Body of pancreas (tissue), 4 donors: Measurements from ENCODE around the gene M1AP. TPM values are rescaled to one million over a fixed set of nuclear protein-coding genes. Genes with fewer than 3 reads are reported as not detected.

Source experiments
- ATAC-seq: fragments of 150-250 bp; one replicate; pipeline ENCODE4 v1.9.1; 2016
- DNase-seq, 4 donors: peaks; one replicate each; pipeline ENCODE4 v3.0.0-alpha.2; 2019
- H3K27ac ChIP-seq, 4 donors: fragments of 200-600 bp; sonication (generic); 1 replicate in 3 of 4; 2 replicates in 1 of 4; pipeline versions ENCODE4 v1.5.1 to v1.6.1; 2016 to 2019; ENCODE audit warnings: mild to moderate bottlenecking in 1 of 4, mixed read lengths in 1 of 4, moderate library complexity in 1 of 4
- H3K27me3 ChIP-seq, 2 donors: fragments of 200-600 bp; sonication (generic); one replicate each; pipeline ENCODE4 v1.6.0; 2016; ENCODE audit warnings: mild to moderate bottlenecking in 1 of 2
- H3K36me3 ChIP-seq, 2 donors: fragments of 200-600 bp; sonication (generic); replicated peaks in 1 of 2; 2 replicates each; pipeline ENCODE4 v1.5.1; 2016; ENCODE audit warnings: low read depth in 2 of 2; ENCODE audit not compliant: insufficient read depth in 1 of 2
- H3K4me1 ChIP-seq: fragments of 200-600 bp; sonication (generic); one replicate; pipeline ENCODE4 v1.6.0; 2016
- H3K4me3 ChIP-seq, 2 donors: fragments of 200-600 bp; sonication (generic); 1 replicate in 1 of 2; 2 replicates in 1 of 2; pipeline ENCODE4 v1.5.1; 2016 to 2019
- H3K9me3 ChIP-seq, 3 donors: fragments of 200-600 bp; sonication (generic); 1 replicate in 2 of 3; 2 replicates in 1 of 3; pipeline ENCODE4 v1.5.1; 2016
- CTCF ChIP-seq, 7 experiments: fragments of 450-650 bp in 4 of 7; fragments of 200-600 bp in 3 of 7; sonication (generic) in 3 of 7; IDR thresholded peaks; one replicate each; pipeline ENCODE4 v1.5.1; 2016 to 2019; ENCODE audit warnings: antibody characterized with exemption in 7 of 7
- POLR2A ChIP-seq, 3 donors: fragments of 450-650 bp; IDR thresholded peaks; one replicate each; pipeline ENCODE4 v1.6.1; 2016; ENCODE audit warnings: antibody characterized with exemption in 3 of 3, mild to moderate bottlenecking in 2 of 3
- WGBS, 2 donors: methylation state at CpG; one replicate each; pipeline ENCODE4 v1.1.5; 2017; 5-methylcytosine and 5-hydroxymethylcytosine counted together
- intact Hi-C: fragments of 100-400 bp; cut with DNase I; formaldehyde crosslinking; loops from one replicate; pipeline ENCODE4 v1.15.1; 2023
- total RNA-seq, 2 donors: library from RNA; depleted of rRNA; stranded (reverse); fragments of >200 nt; gene quantifications; one replicate each; pipeline ENCODE4 v1.1.0, GENCODE V29; 2016

The M1AP gene
- total RNA-seq, 2 donors from 2014 or later, result not detected

- no peaks in the 10 kb centered on the region for H3K9me3 ChIP-seq
- 64 to 70% methylated on average over 1 of the region's 1 CpG for WGBS, 2 donors
- no peak for ATAC-seq
- H3K4me1 ChIP-seq, result peaks cover under 1% of the 10 kb centered on the region
- H3K4me3 ChIP-seq, result no peak overlapping the region
- DNase-seq, result no peak
- TF ChIP-seq CTCF (IDR thresholded peaks at IDR 0.05) (no peak), POLR2A (IDR thresholded peaks at IDR 0.05) (no peak)
- H3K36me3 ChIP-seq, result no peaks in the 10 kb centered on the region
- intact Hi-C loops, result no loop called here
- H3K27ac ChIP-seq, result no peak overlapping the region
- no peaks in the 10 kb centered on the region for H3K27me3 ChIP-seq
Observed at GRCh38 chr2:74542978-74543377, 105.2 kb downstream of the M1AP start.

GRCh38 chr2:74540291-74540690 is 107.8 kb downstream of the M1AP start:
- Histone ChIP-seq H3K4me3 (no peak overlapping the region), H3K27ac (no peak overlapping the region), H3K9me3 (no peaks in the 10 kb centered on the region), H3K27me3 (no peaks in the 10 kb centered on the region), H3K4me1 (no peaks in the 10 kb centered on the region), H3K36me3 (no peaks in the 10 kb centered on the region)
- intact Hi-C loops, result no loop called here
- DNase-seq, result no peak
- peak; percentile 24 for ATAC-seq
- 49 to 64% methylated on average over 5 of the region's 5 CpGs for WGBS, 2 donors
- TF ChIP-seq CTCF (IDR thresholded peaks at IDR 0.05) (no peak), POLR2A (IDR thresholded peaks at IDR 0.05) (no peak)

GRCh38 chr2:74538881-74539339 is 109.2 kb downstream of the M1AP start:
- H3K27ac ChIP-seq, result no peak overlapping the region
- DNase-seq (no peak), ATAC-seq (no peak)
- no peak overlapping the region for H3K4me3 ChIP-seq
- intact Hi-C loops, result no loop called here
- no peaks in the 10 kb centered on the region for H3K27me3 ChIP-seq
- no peaks in the 10 kb centered on the region for H3K4me1 ChIP-seq
- TF ChIP-seq POLR2A (IDR thresholded peaks at IDR 0.05) (no peak), CTCF (IDR thresholded peaks at IDR 0.05) (no peak)
- 48 to 53% methylated on average over 7 of the region's 7 CpGs for WGBS, 2 donors
- no peaks in the 10 kb centered on the region for H3K9me3 ChIP-seq
- H3K36me3 ChIP-seq, result no peaks in the 10 kb centered on the region

- H3K4me1 ChIP-seq, result no peaks in the 10 kb centered on the region
- H3K27ac ChIP-seq, result no peak overlapping the region
- DNase-seq (no peak), ATAC-seq (no peak)
- no peak for TF ChIP-seq CTCF (IDR thresholded peaks at IDR 0.05)
- TF ChIP-seq POLR2A (IDR thresholded peaks at IDR 0.05), result no peak
- no peak overlapping the region for H3K4me3 ChIP-seq
- no peaks in the 10 kb centered on the region for H3K27me3 ChIP-seq
- intact Hi-C loops, result no loop called here
- 38 to 48% methylated on average over 4 of the region's 4 CpGs for WGBS, 2 donors
- no peaks in the 10 kb centered on the region for H3K36me3 ChIP-seq
- no peaks in the 10 kb centered on the region for H3K9me3 ChIP-seq
Observed at GRCh38 chr2:74537140-74537539, 111.0 kb downstream of the M1AP start.

- Histone ChIP-seq H3K36me3 (no peaks in the 10 kb centered on the region), H3K27ac (no peak overlapping the region), H3K27me3 (no peaks in the 10 kb centered on the region), H3K9me3 (no peaks in the 10 kb centered on the region), H3K4me3 (no peak overlapping the region), H3K4me1 (peaks cover under 1% of the 10 kb centered on the region)
- DNase-seq (no peak), ATAC-seq (no peak)
- 72 to 73% methylated on average over 21 to 23 of the region's 23 CpGs for WGBS, 2 donors
- TF ChIP-seq POLR2A (IDR thresholded peaks at IDR 0.05) (no peak), CTCF (IDR thresholded peaks at IDR 0.05) (no peak)
- intact Hi-C loops, result no loop called here
Observed at GRCh38 chr2:74536166-74536950, 111.8 kb downstream of the M1AP start.
